Heart left ventricle (tissue), 16 donors: ENCODE results near the gene TBX10. TPM values are rescaled to one million over a fixed set of nuclear protein-coding genes. Genes with fewer than 3 reads are reported as not detected.
"Not testable (repeated sequence)": the region's sequence is repeated elsewhere in the genome, so short reads cannot be mapped to it uniquely, and the experiment has no call there.

Source experiments
- ATAC-seq, 4 donors: fragments of 200-7000 bp; cut with Tn5 transposase; one replicate each; pipeline ENCODE4 v1.9.1; 2020 to 2022; ENCODE audit warnings: moderate library complexity in 4 of 4, mild to moderate bottlenecking in 3 of 4, moderate number of reproducible peaks in 1 of 4
- DNase-seq, 5 donors: peaks; one replicate each; pipeline ENCODE4 v3.0.0-alpha.2; 2020
- H3K27ac ChIP-seq, 12 donors: fragments of 200-600 bp; sonication (generic) in 4 of 12; one replicate each; pipeline versions ENCODE4 v1.5.0 to v1.8.0; 2016 to 2022; ENCODE audit warnings: mild to moderate bottlenecking in 2 of 12
- H3K27me3 ChIP-seq, 9 donors: fragments of 200-600 bp; sonication (generic) in 2 of 9; one replicate each; pipeline versions ENCODE4 v1.5.1 to v1.8.0; 2016 to 2022; ENCODE audit warnings: mild to moderate bottlenecking in 3 of 9
- H3K36me3 ChIP-seq, 9 donors: fragments of 200-600 bp; sonication (generic) in 2 of 9; one replicate each; pipeline versions ENCODE4 v1.5.0 to v1.8.0; 2018 to 2022; ENCODE audit warnings: mild to moderate bottlenecking in 2 of 9
- H3K4me1 ChIP-seq, 12 donors: fragments of 200-600 bp; sonication (generic) in 4 of 12; one replicate each; pipeline versions ENCODE4 v1.5.0 to v1.8.0; 2016 to 2022; ENCODE audit warnings: mild to moderate bottlenecking in 3 of 12
- H3K4me3 ChIP-seq, 12 donors: fragments of 200-600 bp; sonication (generic) in 4 of 12; one replicate each; pipeline versions ENCODE4 v1.5.0 to v1.8.0; 2017 to 2022; ENCODE audit warnings: mild to moderate bottlenecking in 9 of 12, moderate library complexity in 4 of 12
- H3K9me3 ChIP-seq, 12 donors: fragments of 200-600 bp; sonication (generic) in 4 of 12; one replicate each; pipeline versions ENCODE4 v1.5.0 to v1.8.0; 2016 to 2022; ENCODE audit warnings: mild to moderate bottlenecking in 1 of 12
- CTCF ChIP-seq, 12 donors: fragments of 200-600 bp; sonication (generic) in 4 of 12; IDR thresholded peaks; one replicate each; pipeline versions ENCODE4 v1.5.0 to v1.8.0; 2018 to 2022; ENCODE audit warnings: antibody characterized with exemption in 12 of 12, mild to moderate bottlenecking in 5 of 12
- POLR2A ChIP-seq, 2 donors: fragments of 450-650 bp; IDR thresholded peaks; one replicate each; pipeline ENCODE4 v1.6.1; 2017; ENCODE audit warnings: antibody characterized with exemption in 2 of 2, mild to moderate bottlenecking in 2 of 2, moderate library complexity in 2 of 2
- WGBS, 4 donors: extraction: QIAGEN DNeasy Blood & Tissue Kit in 2 of 4; methylation state at CpG; one replicate each; pipeline versions ENCODE4 v1.1.5 to v1.1.7; 2013 to 2018; 5-methylcytosine and 5-hydroxymethylcytosine counted together
- intact Hi-C, 10 donors: fragments of 100-400 bp; cut with DNase I; formaldehyde crosslinking; loops; one replicate each; pipeline versions ENCODE4 v1.11.1 to v1.14.2; 2022
- polyA plus RNA-seq, 2 donors: library from polyadenylated mRNA; stranded (reverse); fragments of 200-250 nt; gene quantifications; one replicate each; pipeline ENCODE4 v1.2.3, GENCODE V29; 2013
- total RNA-seq, 9 donors: library from RNA; depleted of rRNA in 2 of 9; stranded (reverse); fragments of >200 nt in 2 of 9; fragmentation: NEBNext Ultra II Directional in 3 of 9; extraction: Animal tissue kit (Norgen Biotek cat#: 25700) in 3 of 9; gene quantifications; one replicate each; pipeline versions ENCODE4 v1.1.0 to v1.2.4, GENCODE V29; 2016 to 2023
- donor health status: ischemic (EF 13 %, LVEDD 7.1; RV severe dilation, severe dysfunction).
- donor health status: healthy with polysubstance abuse.
- donor health status: DM: no; HTN: yes; CAD: no.
- donor health status: DM: no; HTN: no; CAD: no.
- donor health status: ischemic (EF 25% LVEDD 6.9; RV normal size, moderate dysfunction).
- donor health status: ischemic (EF 25% LVEDD 5.7; RV mildly dilated, moderate dysfunction).
- donor health status: healthy.
- donor health status: DM: yes; HTN: yes; CAD: no.
- donor health status: ischemic (EF 35%, LVEDD 5.7; RV mildly dilated, moderate dysfunction).
- donor health status: nonischemic (EF 11% LVEDD 7.7; RV severe dilation, severe dysfunction).
- donor health status: DM: yes; HTN: yes; CAD: no.
- donor health status: PGD.
- donor health status: ischemic (EF 29% LVEDD 5.4; RV normal size, mild dysfunction).
- donor health status: nonischemic (EF 23%, LVEDD 6.1; RV moderate dilation, normal function).

Gene TBX10
- total and polyA plus RNA-seq, 11 donors, result 0.11 to 0.30 TPM; not detected in 9

GRCh38 chr11:67640758-67641337 is 1.3 kb upstream of the TBX10 start:
- Histone ChIP-seq H3K27ac (no peak overlapping the region), H3K9me3 (peaks cover 0 to 6% (median 0%) of the 10 kb centered on the region in 12 donors), H3K36me3 (no peaks in the 10 kb centered on the region), H3K4me1 (no peaks in the 10 kb centered on the region), H3K27me3 (peaks cover 0 to 21% (median 7%) of the 10 kb centered on the region in 9 donors), H3K4me3 (no peak overlapping the region)
- ATAC-seq (no peak), DNase-seq (no peak)
- intact Hi-C loops, result no loop called here
- no peak for TF ChIP-seq CTCF (IDR thresholded peaks at IDR 0.05)
- 71 to 81% (median 80%) methylated on average over 6 to 12 of the region's 12 CpGs for WGBS, 4 donors

- intact Hi-C loops, result no loop called here
- no peak overlapping the region for H3K27ac ChIP-seq
- H3K4me3 ChIP-seq, result no peak overlapping the region
- peaks cover 0 to 6% (median 0%) of the 10 kb centered on the region in 12 donors for H3K9me3 ChIP-seq
- WGBS, 4 donors, result 21 to 50% (median 45%) methylated on average over 15 to 23 of the region's 23 CpGs
- DNase-seq, result peak in 3 of 5 donors; percentile 58 to 79 (median 59)
- peak in 11 of 12 donors; percentile 35 to 69 (median 51) for TF ChIP-seq CTCF (IDR thresholded peaks at IDR 0.05)
- no peak for TF ChIP-seq POLR2A (IDR thresholded peaks at IDR 0.05)
- no peaks in the 10 kb centered on the region for H3K36me3 ChIP-seq
- no peaks in the 10 kb centered on the region for H3K4me1 ChIP-seq
- peak; percentile 30 to 80 (median 58) for ATAC-seq
- peaks cover 0 to 21% (median 7%) of the 10 kb centered on the region in 9 donors for H3K27me3 ChIP-seq
Observed at GRCh38 chr11:67640021-67640757, 626 bp upstream of the TBX10 start.

DNA sequence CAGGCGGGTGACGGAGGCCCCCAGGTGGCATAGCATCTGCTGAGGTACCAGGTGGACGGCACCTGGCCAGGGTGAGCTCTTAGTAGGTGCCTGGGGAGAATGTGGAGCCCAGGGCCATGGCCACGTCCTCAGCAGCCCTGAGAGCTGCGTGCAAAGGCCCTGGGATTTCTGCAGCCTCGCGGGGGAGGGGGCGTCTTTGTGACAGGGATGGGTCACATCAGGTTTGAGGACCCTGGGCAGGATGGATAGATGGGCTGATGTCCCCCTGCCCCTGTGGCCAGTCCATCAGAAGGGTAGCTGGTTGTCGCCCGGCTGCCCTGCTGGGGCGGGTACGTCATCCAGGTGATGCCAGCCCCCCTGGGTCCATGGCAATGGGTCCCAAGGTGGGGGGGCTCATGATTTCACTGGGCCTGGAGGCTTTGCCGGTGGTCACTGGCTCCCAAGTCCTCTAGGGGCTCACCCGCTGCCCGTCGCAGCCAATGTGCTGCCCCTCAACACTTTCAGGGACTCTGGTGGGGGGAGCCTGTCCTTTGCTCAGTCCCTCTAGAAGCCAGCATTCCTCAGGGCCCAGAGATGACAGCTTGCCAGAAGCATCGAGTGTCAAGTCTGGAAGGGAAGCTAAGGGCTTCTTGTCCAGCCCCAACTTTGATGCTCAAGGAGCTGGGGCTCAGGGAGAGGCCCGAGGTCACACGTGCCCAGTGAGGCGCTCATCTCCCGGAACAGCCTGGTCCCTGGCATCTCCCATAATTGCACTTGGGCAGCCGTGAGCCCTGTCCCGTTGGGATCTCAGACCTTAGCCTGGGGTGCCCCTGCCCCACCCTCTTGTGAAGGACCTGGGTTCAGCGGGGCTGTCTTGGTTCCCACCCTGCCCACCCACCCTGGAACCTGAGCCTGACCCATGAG is 777 bp downstream of the TBX10 start:
- DNase-seq (no peak), ATAC-seq (no peak)
- no peak for TF ChIP-seq CTCF (IDR thresholded peaks at IDR 0.05)
- no peak for TF ChIP-seq POLR2A (IDR thresholded peaks at IDR 0.05)
- Histone ChIP-seq H3K4me3 (no peak overlapping the region), H3K4me1 (no peaks in the 10 kb centered on the region), H3K27me3 (peaks cover 0 to 21% (median 7%) of the 10 kb centered on the region in 9 donors), H3K27ac (no peak overlapping the region), H3K9me3 (peaks cover 0 to 4% (median 0%) of the 10 kb centered on the region in 12 donors), H3K36me3 (no peaks in the 10 kb centered on the region)
- intact Hi-C loops, result loop anchor here in 2 of 10 donors (10.0 kb wide), 2 partner anchors 156 to 166 kb away; no protein-coding TSS in a partner anchor
- 84 to 89% (median 87%) methylated on average over 16 to 24 of the region's 24 CpGs for WGBS, 4 donors

GRCh38 chr11:67637441-67637840 is 2.1 kb downstream of the TBX10 start:
- H3K36me3 ChIP-seq, ATAC-seq, H3K4me1 ChIP-seq, H3K4me3 ChIP-seq, DNase-seq, H3K9me3 ChIP-seq, H3K27ac ChIP-seq: not testable (repeated sequence)
- intact Hi-C loops, result loop anchor here in 2 of 10 donors (10.0 kb wide), 2 partner anchors 157 to 167 kb away; no protein-coding TSS in a partner anchor
- 84 to 91% (median 88%) methylated on average over 3 of the region's 3 CpGs for WGBS, 4 donors
- peaks cover 0 to 21% (median 7%) of the 10 kb centered on the region in 9 donors for H3K27me3 ChIP-seq
